Measurements from ENCODE around the gene SRPX2.

Gene SRPX2

DNA sequence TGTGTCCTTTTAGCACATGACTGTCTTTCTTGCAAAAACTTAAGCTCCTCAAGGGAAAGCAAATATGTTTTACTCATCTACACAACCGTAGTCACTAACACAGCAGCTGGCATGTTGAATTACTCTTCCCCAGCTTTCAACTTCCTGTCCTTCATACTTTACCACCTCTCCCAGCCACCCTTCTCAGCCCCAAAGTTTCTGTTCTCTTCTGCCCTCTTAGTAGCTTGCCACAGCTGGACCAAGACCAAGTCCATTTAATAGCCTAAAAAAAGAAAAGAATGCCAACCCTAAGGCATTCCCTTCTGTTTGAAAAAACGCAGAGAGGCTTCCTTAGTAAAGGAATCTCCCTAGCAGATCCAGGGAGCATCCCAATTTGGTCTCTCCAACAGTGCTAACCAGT lies 36.8 kb downstream of the SRPX2 start:
- no peak overlapping the region for H3K4me3 ChIP-seq (ENCODE audit: low read depth, low read length)

DNA sequence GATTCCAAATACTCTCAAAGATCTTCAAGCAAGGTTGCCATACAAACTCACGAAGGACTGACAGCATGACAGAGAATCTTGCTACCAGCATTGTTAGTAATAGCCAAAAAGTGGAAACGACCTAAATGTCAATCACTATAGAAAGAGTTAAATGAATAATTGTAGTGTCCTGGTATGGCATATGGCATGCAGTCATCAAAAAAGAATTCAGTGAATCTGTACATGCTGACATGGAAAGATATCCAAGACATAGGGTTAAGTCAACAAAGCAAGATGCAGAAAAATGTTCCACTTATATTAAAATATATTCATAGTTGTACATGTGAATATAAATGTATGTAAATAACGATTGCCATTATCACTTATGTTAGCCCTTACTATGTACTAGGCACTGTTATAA lies 37.6 kb downstream of the SRPX2 start:
- TF ChIP-seq, protein P1, sequence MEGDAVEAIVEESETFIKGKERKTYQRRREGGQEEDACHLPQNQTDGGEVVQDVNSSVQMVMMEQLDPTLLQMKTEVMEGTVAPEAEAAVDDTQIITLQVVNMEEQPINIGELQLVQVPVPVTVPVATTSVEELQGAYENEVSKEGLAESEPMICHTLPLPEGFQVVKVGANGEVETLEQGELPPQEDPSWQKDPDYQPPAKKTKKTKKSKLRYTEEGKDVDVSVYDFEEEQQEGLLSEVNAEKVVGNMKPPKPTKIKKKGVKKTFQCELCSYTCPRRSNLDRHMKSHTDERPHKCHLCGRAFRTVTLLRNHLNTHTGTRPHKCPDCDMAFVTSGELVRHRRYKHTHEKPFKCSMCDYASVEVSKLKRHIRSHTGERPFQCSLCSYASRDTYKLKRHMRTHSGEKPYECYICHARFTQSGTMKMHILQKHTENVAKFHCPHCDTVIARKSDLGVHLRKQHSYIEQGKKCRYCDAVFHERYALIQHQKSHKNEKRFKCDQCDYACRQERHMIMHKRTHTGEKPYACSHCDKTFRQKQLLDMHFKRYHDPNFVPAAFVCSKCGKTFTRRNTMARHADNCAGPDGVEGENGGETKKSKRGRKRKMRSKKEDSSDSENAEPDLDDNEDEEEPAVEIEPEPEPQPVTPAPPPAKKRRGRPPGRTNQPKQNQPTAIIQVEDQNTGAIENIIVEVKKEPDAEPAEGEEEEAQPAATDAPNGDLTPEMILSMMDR (IDR thresholded peaks at IDR 0.05; ENCODE audit: borderline replicate concordance, insufficient read depth, low read depth, low read length) = no peak
- H3K4me3 ChIP-seq (ENCODE audit: low read depth, low read length) = no peak overlapping the region

More for the DNA sequence above, 36.8 kb downstream of the SRPX2 start:
- TF ChIP-seq, protein P1 (IDR thresholded peaks at IDR 0.05; ENCODE audit: borderline replicate concordance, insufficient read depth, low read depth, low read length) = no peak

DNA sequence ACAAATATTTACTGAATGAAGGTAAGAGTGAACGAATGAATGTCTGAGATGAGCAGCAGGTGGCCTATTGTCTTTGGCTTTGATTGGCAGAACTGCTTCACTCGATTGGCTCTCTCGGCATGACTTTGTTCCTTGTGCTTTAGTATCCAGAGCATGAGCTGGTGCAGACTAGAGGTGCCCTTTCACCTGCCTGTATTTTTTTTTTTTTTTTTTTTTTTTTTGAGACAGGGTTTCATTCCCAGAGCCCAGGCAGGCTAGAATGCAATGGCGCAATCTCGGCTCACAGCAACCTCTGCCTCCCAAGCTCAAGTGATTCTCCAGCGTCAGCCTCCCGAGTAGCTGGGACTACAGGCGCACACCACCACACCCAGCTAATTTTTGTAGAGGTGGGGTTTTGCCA lies 38.9 kb downstream of the SRPX2 start:
- TF ChIP-seq, protein P1 (IDR thresholded peaks at IDR 0.05; ENCODE audit: borderline replicate concordance, insufficient read depth, low read depth, low read length) = no peak

DNA sequence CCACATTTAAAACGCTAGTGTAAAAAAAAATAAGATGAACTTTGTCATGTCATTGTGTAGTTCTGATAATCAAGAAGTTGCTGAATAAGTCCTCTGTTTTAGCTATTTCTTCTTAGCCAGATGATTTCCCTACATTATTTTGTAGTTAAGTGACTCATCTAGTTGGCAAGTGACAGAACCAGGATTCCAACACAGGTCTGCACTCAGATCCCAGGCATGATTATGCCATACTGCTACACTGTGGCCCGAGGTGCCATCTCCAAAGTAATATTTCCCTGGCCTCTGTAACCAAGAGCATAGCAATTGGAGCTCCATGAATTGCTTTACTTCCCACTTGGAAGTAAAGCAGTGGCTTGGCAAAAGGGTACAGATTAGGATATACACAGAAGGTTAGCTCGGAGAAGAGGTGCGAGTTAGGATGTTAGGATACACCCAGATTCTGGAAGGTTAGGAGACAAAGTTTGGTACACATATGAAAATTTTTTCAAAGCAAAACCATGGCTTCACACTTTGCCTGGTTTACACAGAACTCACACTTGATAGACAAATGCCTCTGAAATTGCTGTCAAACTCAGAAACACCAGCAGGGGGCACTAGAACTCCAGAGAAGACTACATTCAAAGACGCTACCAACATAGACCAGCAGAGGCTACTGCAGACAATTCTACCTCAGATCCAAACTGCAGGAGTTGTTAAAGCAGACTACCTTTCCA lies 41.4 kb downstream of the SRPX2 start:
- H3K4me3 ChIP-seq (ENCODE audit: low read depth, low read length) = peak overlapping the region; percentile 10
- TF ChIP-seq, protein P1 (IDR thresholded peaks at IDR 0.05; ENCODE audit: borderline replicate concordance, insufficient read depth, low read depth, low read length) = peak; percentile 83

More for the DNA sequence above, 38.9 kb downstream of the SRPX2 start:
- no peak overlapping the region for H3K4me3 ChIP-seq (ENCODE audit: low read depth, low read length)

DNA sequence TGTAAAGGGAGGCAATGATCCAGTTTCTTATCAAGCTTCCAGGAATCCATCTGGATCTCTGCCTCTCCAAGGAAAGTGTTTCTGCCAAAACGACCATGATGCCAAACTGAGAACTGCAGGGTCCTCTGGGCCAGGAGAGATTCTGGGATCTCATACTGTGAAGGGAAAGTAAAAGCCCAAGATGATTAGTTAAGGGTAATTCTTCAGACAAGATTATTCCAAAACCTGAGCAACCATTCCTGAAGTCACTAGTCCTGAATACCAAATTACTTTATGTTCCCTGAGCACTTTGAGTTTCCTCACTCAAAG lies 42.0 kb downstream of the SRPX2 start:
- TF ChIP-seq, protein P1 (IDR thresholded peaks at IDR 0.05; ENCODE audit: borderline replicate concordance, insufficient read depth, low read depth, low read length) = no peak
- H3K4me3 ChIP-seq (ENCODE audit: low read depth, low read length) = no peak overlapping the region

DNA sequence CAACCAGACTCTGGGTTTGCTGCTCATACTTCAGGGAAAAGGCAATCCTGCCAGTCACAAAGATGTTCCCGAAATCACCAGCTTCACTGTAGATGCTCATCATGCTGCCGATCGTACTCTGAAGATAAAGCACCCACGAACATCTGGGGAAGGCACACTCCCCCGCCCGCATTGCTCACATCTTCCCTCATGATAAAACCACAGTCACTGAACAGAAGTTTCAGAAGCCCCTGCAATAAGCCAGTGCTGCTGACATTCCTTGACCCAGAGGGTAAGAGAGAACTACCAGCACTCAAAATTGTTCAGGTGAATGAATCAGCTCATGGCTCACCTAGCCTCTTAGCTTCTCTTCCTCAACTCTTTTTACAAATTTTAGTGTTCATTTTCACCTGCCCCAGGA lies 43.1 kb downstream of the SRPX2 start:
- H3K4me3 ChIP-seq (ENCODE audit: low read depth, low read length) = peak overlapping the region; percentile 16
- TF ChIP-seq, protein P1 (IDR thresholded peaks at IDR 0.05; ENCODE audit: borderline replicate concordance, insufficient read depth, low read depth, low read length) = no peak

DNA sequence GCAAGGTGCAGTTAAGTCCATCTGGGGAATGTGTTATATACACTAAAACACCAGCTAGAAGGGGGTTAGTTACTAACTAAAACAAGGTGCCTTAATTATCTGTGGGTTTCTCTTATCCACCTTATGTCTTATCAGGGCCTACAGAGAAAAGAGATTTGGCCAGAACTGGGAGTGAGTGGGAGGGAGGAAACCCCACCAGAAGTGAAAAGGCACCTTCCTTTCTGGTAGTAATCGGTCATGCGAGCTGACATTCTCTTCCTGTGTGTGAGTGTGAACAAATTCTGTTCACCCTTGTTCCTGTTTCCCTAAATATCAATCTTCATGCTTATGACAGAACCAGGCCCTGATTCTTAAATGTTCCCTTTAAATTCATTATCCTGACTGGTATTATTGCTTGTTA lies 43.5 kb downstream of the SRPX2 start:
- H3K4me3 ChIP-seq (ENCODE audit: low read depth, low read length) = no peak overlapping the region
- TF ChIP-seq, protein P1 (IDR thresholded peaks at IDR 0.05; ENCODE audit: borderline replicate concordance, insufficient read depth, low read depth, low read length) = no peak
